ENCODE data around the gene PAX3.

The PAX3 gene

DNA sequence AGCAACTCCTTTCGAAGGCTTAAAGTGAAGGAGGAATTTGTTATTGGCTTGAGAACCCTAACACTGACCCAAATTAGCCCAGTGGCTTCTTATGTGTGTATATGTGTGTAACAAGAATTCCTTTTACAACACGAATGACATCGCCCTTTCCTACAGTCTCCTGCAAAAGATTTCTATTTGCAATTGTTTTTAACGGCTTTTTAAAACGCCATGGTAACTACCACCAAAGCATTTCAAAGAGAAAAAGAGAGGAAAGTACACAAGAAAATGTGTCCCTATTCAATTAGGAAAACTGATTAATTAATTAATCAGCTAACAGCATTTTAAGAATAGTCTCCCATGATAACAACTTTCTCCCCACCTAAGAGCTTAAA lies 58.1 kb downstream of the PAX3 start:
- DNase-seq (ENCODE audit: low read depth in 2 of 2), result no peak
- TF ChIP-seq, protein P1, sequence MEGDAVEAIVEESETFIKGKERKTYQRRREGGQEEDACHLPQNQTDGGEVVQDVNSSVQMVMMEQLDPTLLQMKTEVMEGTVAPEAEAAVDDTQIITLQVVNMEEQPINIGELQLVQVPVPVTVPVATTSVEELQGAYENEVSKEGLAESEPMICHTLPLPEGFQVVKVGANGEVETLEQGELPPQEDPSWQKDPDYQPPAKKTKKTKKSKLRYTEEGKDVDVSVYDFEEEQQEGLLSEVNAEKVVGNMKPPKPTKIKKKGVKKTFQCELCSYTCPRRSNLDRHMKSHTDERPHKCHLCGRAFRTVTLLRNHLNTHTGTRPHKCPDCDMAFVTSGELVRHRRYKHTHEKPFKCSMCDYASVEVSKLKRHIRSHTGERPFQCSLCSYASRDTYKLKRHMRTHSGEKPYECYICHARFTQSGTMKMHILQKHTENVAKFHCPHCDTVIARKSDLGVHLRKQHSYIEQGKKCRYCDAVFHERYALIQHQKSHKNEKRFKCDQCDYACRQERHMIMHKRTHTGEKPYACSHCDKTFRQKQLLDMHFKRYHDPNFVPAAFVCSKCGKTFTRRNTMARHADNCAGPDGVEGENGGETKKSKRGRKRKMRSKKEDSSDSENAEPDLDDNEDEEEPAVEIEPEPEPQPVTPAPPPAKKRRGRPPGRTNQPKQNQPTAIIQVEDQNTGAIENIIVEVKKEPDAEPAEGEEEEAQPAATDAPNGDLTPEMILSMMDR (IDR thresholded peaks at IDR 0.05; ENCODE audit: low read depth, low read length), result no peak
- no peak overlapping the region for H3K4me3 ChIP-seq (replicated peaks in 1 of 2; ENCODE audit: low read depth in 2 of 2, low read length in 2 of 2)

- H3K4me3 ChIP-seq (replicated peaks in 1 of 2; ENCODE audit: low read depth in 2 of 2, low read length in 2 of 2), result no peak overlapping the region
- TF ChIP-seq, protein P1 (IDR thresholded peaks at IDR 0.05; ENCODE audit: low read depth, low read length), result no peak
- DNase-seq (ENCODE audit: low read depth in 2 of 2), result no peak
These were observed 58.7 kb downstream of the PAX3 start for GRCh38 chr2:222239945-222240675.

- no peak overlapping the region for H3K4me3 ChIP-seq (replicated peaks in 1 of 2; ENCODE audit: low read depth in 2 of 2, low read length in 2 of 2)
- TF ChIP-seq, protein P1 (IDR thresholded peaks at IDR 0.05; ENCODE audit: low read depth, low read length), result no peak
These were observed 59.7 kb downstream of the PAX3 start for GRCh38 chr2:222239091-222239490.

DNA sequence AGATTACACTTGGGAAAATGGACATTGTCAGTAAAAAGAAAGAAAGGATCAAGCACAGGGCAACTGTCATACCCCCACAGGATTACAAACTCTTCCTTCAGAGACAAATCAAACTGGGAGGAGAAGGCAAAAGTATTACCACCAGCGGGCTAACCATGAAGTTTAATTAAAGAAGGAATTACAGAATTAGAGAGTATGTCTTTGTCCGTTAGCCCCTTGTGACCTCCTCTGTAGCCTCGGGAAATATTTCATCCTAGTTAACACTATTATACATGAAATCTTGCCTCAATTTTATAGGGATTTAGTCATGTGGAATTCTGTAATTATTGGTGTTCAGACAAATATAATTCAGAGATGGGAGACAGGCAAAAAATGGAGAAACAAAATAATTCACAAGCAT lies 60.7 kb downstream of the PAX3 start:
- no peak for DNase-seq (ENCODE audit: low read depth in 2 of 2)
- TF ChIP-seq, protein P1 (IDR thresholded peaks at IDR 0.05; ENCODE audit: low read depth, low read length), result no peak
- H3K4me3 ChIP-seq (replicated peaks in 1 of 2; ENCODE audit: low read depth in 2 of 2, low read length in 2 of 2), result no peak overlapping the region

More at GRCh38 chr2:222239091-222239490, 59.7 kb downstream of the PAX3 start:
- DNase-seq (ENCODE audit: low read depth in 2 of 2), result no peak

GRCh38 chr2:222232839-222233238 lies 66.0 kb downstream of the PAX3 start:
- no peak overlapping the region for H3K4me3 ChIP-seq (replicated peaks in 1 of 2; ENCODE audit: low read depth in 2 of 2, low read length in 2 of 2)
- TF ChIP-seq, protein P1 (IDR thresholded peaks at IDR 0.05; ENCODE audit: low read depth, low read length), result no peak
- DNase-seq (ENCODE audit: low read depth in 2 of 2), result no peak

GRCh38 chr2:222232372-222232771 lies 66.4 kb downstream of the PAX3 start:
- DNase-seq (ENCODE audit: low read depth in 2 of 2), result no peak
- TF ChIP-seq, protein P1 (IDR thresholded peaks at IDR 0.05; ENCODE audit: low read depth, low read length), result no peak
- H3K4me3 ChIP-seq (replicated peaks in 1 of 2; ENCODE audit: low read depth in 2 of 2, low read length in 2 of 2), result no peak overlapping the region

GRCh38 chr2:222228054-222228453 lies 70.7 kb downstream of the PAX3 start:
- no peak overlapping the region for H3K4me3 ChIP-seq (replicated peaks in 1 of 2; ENCODE audit: low read depth in 2 of 2, low read length in 2 of 2)
- DNase-seq (ENCODE audit: low read depth in 2 of 2), result no peak
- TF ChIP-seq, protein P1 (IDR thresholded peaks at IDR 0.05; ENCODE audit: low read depth, low read length), result no peak
